ENCODE measurements around the gene GABRB2.

GRCh38 chr5:161580621-161581020 is 34.1 kb upstream of the GABRB2 start:
- TF ChIP-seq CTCF (IDR thresholded peaks at IDR 0.05) (no peak), POLR2A (IDR thresholded peaks at IDR 0.05) (no peak)

Measured in Peyer's patch (tissue), 4 donors.